WTC11 (cell line): ENCODE data around the gene ZNF451. TPM values are rescaled to one million over a fixed set of nuclear protein-coding genes. Genes with fewer than 3 reads are reported as not detected.

ENCODE experiments used
- ATAC-seq: fragments of 200-7000 bp; cut with Tn5 transposase; 2 replicates; pipeline ENCODE4 v1.10.0; 2021; ENCODE audit warnings: mild to moderate bottlenecking, moderate library complexity
- Bru-seq: library from RNA; stranded (reverse); fragments of 400-500 nt; gene quantifications from one replicate; lab custom pipeline; 2021; lab: Mats Ljungman, UMichigan
- CTCF ChIA-PET: fragments of 300-600 bp; sonication (Branson Sonifier 250); formaldehyde crosslinking; loops from one replicate; lab custom pipeline; 2021; ENCODE audit warnings: antibody characterized with exemption; lab: Charles Lee
- POLR2A ChIA-PET: fragments of 350-600 bp; sonication (Branson Sonifier 250); formaldehyde crosslinking; loops from one replicate; lab custom pipeline; 2021; ENCODE audit warnings: antibody characterized with exemption; lab: Charles Lee
- DNase-seq: peaks from one replicate; pipeline ENCODE4 v3.0.0; 2021; ENCODE audit warnings: low spot score
- H3K27ac Mint-ChIP-seq: 2 replicates; pipeline ENCODE4 v1.8.0; 2021; ENCODE audit warnings: mixed read lengths
- H3K27me3 Mint-ChIP-seq: 2 replicates; pipeline ENCODE4 v1.8.0; 2021; ENCODE audit warnings: low read depth, mild to moderate bottlenecking, moderate library complexity, mixed read lengths
- H3K36me3 Mint-ChIP-seq: 2 replicates; pipeline ENCODE4 v1.8.0; 2021; ENCODE audit warnings: mixed read lengths
- H3K4me1 Mint-ChIP-seq: 2 replicates; pipeline ENCODE4 v1.8.0; 2022; ENCODE audit warnings: mixed read lengths
- H3K4me3 Mint-ChIP-seq: 2 replicates; pipeline ENCODE4 v1.8.0; 2021; ENCODE audit warnings: mild to moderate bottlenecking, moderate library complexity, mixed read lengths
- H3K9me3 Mint-ChIP-seq: 2 replicates; pipeline ENCODE4 v1.8.0; 2021; ENCODE audit warnings: mixed read lengths
- ARID4B ChIP-seq: sonication (generic); formaldehyde crosslinking; IDR thresholded peaks from 2 replicates; pipeline ENCODE4 v1.8.0; 2023; ENCODE audit warnings: missing genetic modification reagents, mild to moderate bottlenecking, borderline replicate concordance
- E2F5 ChIP-seq: sonication (generic); formaldehyde crosslinking; IDR thresholded peaks from 2 replicates; pipeline ENCODE4 v1.8.1; 2022; ENCODE audit warnings: mild to moderate bottlenecking, moderate library complexity, missing genetic modification reagents
- ETV6 ChIP-seq: sonication (generic); formaldehyde crosslinking; IDR thresholded peaks from 2 replicates; pipeline ENCODE4 v1.8.1; 2022; ENCODE audit warnings: mild to moderate bottlenecking, missing genetic modification reagents
- GABPB1 ChIP-seq: sonication (generic); formaldehyde crosslinking; IDR thresholded peaks from 2 replicates; pipeline ENCODE4 v1.8.1; 2023; ENCODE audit warnings: mild to moderate bottlenecking, missing genetic modification reagents
- MAX ChIP-seq: sonication (generic); formaldehyde crosslinking; IDR thresholded peaks from 2 replicates; pipeline ENCODE4 v1.8.0; 2022; ENCODE audit warnings: mild to moderate bottlenecking, missing genetic modification reagents
- MXD4 ChIP-seq: fragments of 250-450 bp; sonication (Bioruptor Pico); IDR thresholded peaks from 2 replicates; pipeline ENCODE4 v1.8.0; 2021; ENCODE audit warnings: mild to moderate bottlenecking, moderate library complexity, borderline replicate concordance
- MYBL2 ChIP-seq: sonication (generic); formaldehyde crosslinking; IDR thresholded peaks from 2 replicates; pipeline ENCODE4 v1.8.1; 2023; ENCODE audit warnings: mild to moderate bottlenecking, moderate library complexity, missing genetic modification reagents
- PRDM15 ChIP-seq: sonication (generic); formaldehyde crosslinking; IDR thresholded peaks from 2 replicates; pipeline ENCODE4 v1.8.0; 2022; ENCODE audit warnings: missing genetic modification reagents
- SP1 ChIP-seq: sonication (generic); formaldehyde crosslinking; conservative IDR thresholded peaks from 2 replicates; pipeline ENCODE4 v1.8.1; 2022; ENCODE audit warnings: missing genetic modification reagents
- STAT6 ChIP-seq: sonication (generic); formaldehyde crosslinking; conservative IDR thresholded peaks from 2 replicates; pipeline ENCODE4 v1.8.1; 2023; ENCODE audit warnings: mild to moderate bottlenecking, low read depth, missing genetic modification reagents, moderate library complexity
- TEAD1 ChIP-seq: sonication (generic); formaldehyde crosslinking; IDR thresholded peaks from 2 replicates; pipeline ENCODE4 v1.8.0; 2022; ENCODE audit warnings: mild to moderate bottlenecking, missing genetic modification reagents
- ZNF219 ChIP-seq: sonication (generic); formaldehyde crosslinking; IDR thresholded peaks from 2 replicates; pipeline ENCODE4 v1.8.0; 2023; ENCODE audit warnings: missing genetic modification reagents, mild to moderate bottlenecking, borderline replicate concordance
- ZNF396 ChIP-seq: fragments of 250-450 bp; sonication (Bioruptor Pico); IDR thresholded peaks from 2 replicates; pipeline ENCODE4 v1.8.0; 2021; ENCODE audit warnings: mild to moderate bottlenecking, moderate library complexity, borderline replicate concordance
- long read RNA-seq, 3 experiments: library from RNA in 1 of 3; library from capped mRNA in 1 of 3; library from polyadenylated mRNA in 1 of 3; unstranded in 2 of 3; stranded (forward) in 1 of 3; transcript quantifications; one replicate each; pipeline ENCODE4 v2.0.0, GENCODE V29; 2021
- total RNA-seq: library from RNA; stranded (reverse); gene quantifications from 3 replicates; pipeline ENCODE4 v1.2.3, GENCODE V29; 2021
- TF ChIP-seq, protein P1 (sequence below): sonication (generic); formaldehyde crosslinking; IDR thresholded peaks from 2 replicates; pipeline ENCODE4 v1.8.0; 2022; ENCODE audit warnings: mild to moderate bottlenecking, missing genetic modification reagents

ZNF451 gene, protein sequence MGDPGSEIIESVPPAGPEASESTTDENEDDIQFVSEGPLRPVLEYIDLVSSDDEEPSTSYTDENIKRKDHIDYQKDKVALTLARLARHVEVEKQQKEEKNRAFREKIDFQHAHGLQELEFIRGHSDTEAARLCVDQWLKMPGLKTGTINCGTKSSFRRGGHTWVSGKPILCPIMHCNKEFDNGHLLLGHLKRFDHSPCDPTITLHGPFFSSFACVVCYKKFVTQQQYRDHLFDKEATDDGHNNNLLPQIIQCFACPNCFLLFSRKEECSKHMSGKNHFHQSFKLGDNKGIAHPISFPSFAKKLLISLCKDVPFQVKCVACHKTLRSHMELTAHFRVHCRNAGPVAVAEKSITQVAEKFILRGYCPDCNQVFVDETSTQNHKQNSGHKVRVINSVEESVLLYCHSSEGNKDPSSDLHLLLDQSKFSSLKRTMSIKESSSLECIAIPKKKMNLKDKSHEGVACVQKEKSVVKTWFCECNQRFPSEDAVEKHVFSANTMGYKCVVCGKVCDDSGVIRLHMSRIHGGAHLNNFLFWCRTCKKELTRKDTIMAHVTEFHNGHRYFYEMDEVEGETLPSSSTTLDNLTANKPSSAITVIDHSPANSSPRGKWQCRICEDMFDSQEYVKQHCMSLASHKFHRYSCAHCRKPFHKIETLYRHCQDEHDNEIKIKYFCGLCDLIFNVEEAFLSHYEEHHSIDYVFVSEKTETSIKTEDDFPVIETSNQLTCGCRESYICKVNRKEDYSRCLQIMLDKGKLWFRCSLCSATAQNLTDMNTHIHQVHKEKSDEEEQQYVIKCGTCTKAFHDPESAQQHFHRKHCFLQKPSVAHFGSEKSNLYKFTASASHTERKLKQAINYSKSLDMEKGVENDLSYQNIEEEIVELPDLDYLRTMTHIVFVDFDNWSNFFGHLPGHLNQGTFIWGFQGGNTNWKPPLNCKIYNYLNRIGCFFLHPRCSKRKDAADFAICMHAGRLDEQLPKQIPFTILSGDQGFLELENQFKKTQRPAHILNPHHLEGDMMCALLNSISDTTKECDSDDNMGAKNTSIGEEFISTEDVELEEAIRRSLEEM
- total RNA-seq = 44.4 to 55.4 TPM (median 45.6 TPM) in 3 replicates
- percentile 91 among the genes with signal in this experiment for Bru-seq, nascent RNA
- long read RNA-seq, experiment 1, full-length matches to known transcripts = 182 of 243 reads
- long read RNA-seq, experiment 1, partial matches to known transcripts = 35 of 243 reads
- long read RNA-seq, experiment 1, other reads (novel, unspliced or antisense) = 26 of 243 reads
- long read RNA-seq, experiment 2, full-length matches to known transcripts = 13 of 54 reads
- long read RNA-seq, experiment 2, partial matches to known transcripts = 33 of 54 reads
- long read RNA-seq, experiment 2, other reads (novel, unspliced or antisense) = 8 of 54 reads
- long read RNA-seq, experiment 3, full-length matches to known transcripts = 4 of 5 reads
- long read RNA-seq, experiment 3, partial matches to known transcripts = 0 of 5 reads
- long read RNA-seq, experiment 3, other reads (novel, unspliced or antisense) = 1 of 5 reads

DNA sequence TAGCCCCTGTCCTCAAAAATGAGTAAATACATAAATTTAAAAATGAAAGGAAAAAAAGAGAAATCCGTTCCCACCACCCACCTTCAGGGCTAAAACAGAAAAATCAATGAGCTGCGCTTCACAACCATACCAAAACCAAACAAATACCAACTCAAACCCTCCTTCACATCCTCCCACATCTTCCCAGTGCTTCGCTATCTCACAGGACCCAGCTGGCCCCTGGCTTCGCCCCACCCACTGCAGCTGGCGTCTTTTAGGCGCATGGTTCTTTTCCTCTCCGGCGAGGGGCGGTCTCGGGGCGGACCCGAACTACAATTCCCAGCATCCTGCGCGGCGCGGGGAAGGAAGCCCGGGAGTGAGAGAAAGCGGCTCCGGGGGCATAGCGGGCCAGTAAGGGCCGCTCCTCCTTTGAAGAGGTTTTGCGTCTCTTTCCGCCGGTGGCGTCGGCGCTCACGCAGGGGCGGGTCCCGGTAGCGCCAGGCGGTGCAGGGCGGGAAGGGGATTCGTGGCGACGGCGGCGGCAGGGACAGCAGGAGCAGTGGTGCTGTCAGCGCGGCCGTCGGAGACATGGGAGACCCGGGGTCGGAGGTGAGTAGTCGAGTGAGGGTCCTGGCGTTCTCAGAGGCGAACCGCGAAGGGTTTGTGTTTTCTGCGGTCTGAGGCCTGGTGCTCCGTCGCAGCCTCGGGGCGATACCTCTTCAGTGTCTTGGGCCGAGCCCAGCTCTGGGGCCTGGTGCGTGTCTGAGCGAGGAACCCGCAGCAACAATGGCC lies at the start of gene ZNF451:
Gene ZNF451, plus strand, starts transcription at position 502 of the 771 bp plus-strand sequence. Its CDS starts 66 bp downstream, at position 568.
- peaks cover 6% of the 10 kb centered on the region for H3K27me3 Mint-ChIP-seq
- POLR2A ChIA-PET = interaction anchor here (0.5 to 1.8 kb wide), 5 partner anchors 11 to 135 kb away, joined by 3 to 7 read pairs (median 3); partner anchors contain the start of genes BEND6 and RAB23
- peak within 1 kb of the TSS; percentile 84 for H3K4me3 Mint-ChIP-seq
- peak within 1 kb of the TSS; percentile 86 for H3K27ac Mint-ChIP-seq
- peaks cover 31% of the 10 kb centered on the region for H3K4me1 Mint-ChIP-seq
- ATAC-seq (peak; percentile 92), DNase-seq (peak; percentile 99)
- CTCF ChIA-PET = interaction anchor here (0.6 to 1.4 kb wide), 2 partner anchors 135 to 226 kb away, joined by 3 to 4 read pairs; partner anchors contain the start of gene BEND6
- H3K36me3 Mint-ChIP-seq = peaks cover 12% of the 10 kb centered on the region
- H3K9me3 Mint-ChIP-seq = no peaks in the 10 kb centered on the region
- TF ChIP-seq MYBL2 (CRISPR knock-in tag) (no peak), MAX (CRISPR knock-in tag) (peak; percentile 72), ZNF396 (CRISPR knock-in tag) (no peak), GABPB1 (CRISPR knock-in tag) (peak; percentile 85), ARID4B (CRISPR knock-in tag) (peak; percentile 79; the same call in 1 of the 2 replicates), STAT6 (CRISPR knock-in tag) (no peak), ZNF219 (CRISPR knock-in tag) (no peak), PRDM15 (peak; percentile 61; the same call in 1 of the 2 replicates), TEAD1 (CRISPR knock-in tag) (peak; percentile 71), ETV6 (CRISPR knock-in tag) (peak; percentile 51; the same call in 1 of the 2 replicates), E2F5 (peak; percentile 71; the same call in 1 of the 2 replicates), SP1 (CRISPR knock-in tag) (peak; percentile 75), MXD4 (no peak)
- TF ChIP-seq, protein P1, sequence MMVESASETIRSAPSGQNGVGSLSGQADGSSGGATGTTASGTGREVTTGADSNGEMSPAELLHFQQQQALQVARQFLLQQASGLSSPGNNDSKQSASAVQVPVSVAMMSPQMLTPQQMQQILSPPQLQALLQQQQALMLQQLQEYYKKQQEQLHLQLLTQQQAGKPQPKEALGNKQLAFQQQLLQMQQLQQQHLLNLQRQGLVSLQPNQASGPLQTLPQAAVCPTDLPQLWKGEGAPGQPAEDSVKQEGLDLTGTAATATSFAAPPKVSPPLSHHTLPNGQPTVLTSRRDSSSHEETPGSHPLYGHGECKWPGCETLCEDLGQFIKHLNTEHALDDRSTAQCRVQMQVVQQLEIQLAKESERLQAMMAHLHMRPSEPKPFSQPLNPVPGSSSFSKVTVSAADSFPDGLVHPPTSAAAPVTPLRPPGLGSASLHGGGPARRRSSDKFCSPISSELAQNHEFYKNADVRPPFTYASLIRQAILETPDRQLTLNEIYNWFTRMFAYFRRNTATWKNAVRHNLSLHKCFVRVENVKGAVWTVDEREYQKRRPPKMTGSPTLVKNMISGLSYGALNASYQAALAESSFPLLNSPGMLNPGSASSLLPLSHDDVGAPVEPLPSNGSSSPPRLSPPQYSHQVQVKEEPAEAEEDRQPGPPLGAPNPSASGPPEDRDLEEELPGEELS (CRISPR knock-in tag) = peak; percentile 72; the same call in 1 of the 2 replicates
